ENCODE data around the gene TMEM229B.
A peak's percentile ranks its signal among the peaks of the same experiment; 100 is the strongest.

Gene TMEM229B

GRCh38 chr14:67515386-67516079 lies 27.0 kb upstream of the TMEM229B start:
- peak overlapping the region; percentile 55 for H3K4me3 ChIP-seq (ENCODE audit: low read depth, low read length)
- peak; percentile 45 for DNase-seq (ENCODE audit: low read depth)
- TF ChIP-seq CTCF (IDR thresholded peaks at IDR 0.05; ENCODE audit: insufficient read depth, low read depth, low read length, missing control alignments) = no peak

DNA sequence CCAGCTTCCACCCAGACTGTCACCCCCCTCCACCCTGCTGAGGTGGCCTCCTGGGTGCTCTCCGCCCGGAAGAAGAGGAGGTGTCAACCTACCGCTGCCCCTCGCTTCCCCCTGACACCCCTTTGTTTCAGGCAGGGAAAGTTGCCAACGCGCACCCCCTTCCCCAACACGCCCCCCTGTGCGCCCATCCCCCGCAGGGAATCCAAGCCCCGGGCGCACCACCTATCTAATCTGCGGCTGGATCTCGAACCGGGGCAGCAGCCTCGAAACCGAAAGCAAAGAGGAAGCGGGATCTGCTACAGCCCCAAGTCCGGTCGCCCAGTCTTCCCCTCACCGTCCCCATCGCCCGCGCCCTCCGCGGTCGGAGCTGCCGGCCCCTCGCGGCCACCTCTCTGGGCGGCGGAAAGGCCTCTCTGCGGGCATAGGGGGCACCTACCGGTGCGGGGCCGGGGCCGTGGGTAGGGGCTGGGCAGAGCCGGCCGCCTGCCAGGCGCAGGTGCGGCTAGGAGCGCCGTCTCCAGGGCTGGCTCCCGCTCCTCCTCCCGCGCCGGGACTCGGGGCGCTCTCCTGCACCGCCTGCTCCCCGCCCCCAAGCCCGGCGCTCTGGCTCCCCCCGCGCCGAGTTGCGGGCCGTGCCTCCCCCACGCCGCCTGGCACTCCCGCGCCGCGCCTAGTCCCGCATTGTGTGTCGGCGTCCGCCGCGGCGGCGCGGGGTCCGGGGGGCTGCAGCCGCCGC lies 26.3 kb upstream of the TMEM229B start:
- H3K4me3 ChIP-seq (ENCODE audit: low read depth, low read length) = peak overlapping the region; percentile 55
- peak; percentile 41 for DNase-seq (ENCODE audit: low read depth)
- no peak for TF ChIP-seq CTCF (IDR thresholded peaks at IDR 0.05; ENCODE audit: insufficient read depth, low read depth, low read length, missing control alignments)

- no peak overlapping the region for H3K4me3 ChIP-seq (ENCODE audit: low read depth, low read length)
- no peak for DNase-seq (ENCODE audit: low read depth)
- TF ChIP-seq CTCF (IDR thresholded peaks at IDR 0.05; ENCODE audit: insufficient read depth, low read depth, low read length, missing control alignments) = no peak
Observed at GRCh38 chr14:67514203-67514607, 25.7 kb upstream of the TMEM229B start.

DNA sequence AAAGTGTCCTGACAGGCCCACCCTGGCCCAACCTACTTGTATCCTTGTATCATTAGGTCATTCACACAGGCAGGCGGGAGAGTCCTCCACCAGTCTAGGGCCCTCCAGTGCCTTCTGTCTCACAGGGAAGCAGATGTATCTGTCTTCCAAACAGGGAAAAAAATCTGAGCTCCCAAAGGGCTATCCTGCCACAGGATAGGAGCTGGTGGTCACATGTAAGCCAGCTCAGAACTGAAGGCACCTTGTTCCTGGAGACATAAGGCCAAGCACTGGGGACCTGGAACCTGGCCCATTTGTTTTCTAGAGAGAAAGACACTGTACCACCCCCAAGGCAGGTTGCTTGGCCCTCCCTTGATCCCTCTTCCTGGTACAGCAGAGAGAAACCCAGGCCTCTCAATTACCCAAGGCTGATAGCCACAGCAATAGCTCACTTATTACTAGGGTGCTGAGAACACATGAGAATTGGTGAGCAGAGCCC lies 25.1 kb upstream of the TMEM229B start:
- no peak overlapping the region for H3K4me3 ChIP-seq (ENCODE audit: low read depth, low read length)
- no peak for TF ChIP-seq CTCF (IDR thresholded peaks at IDR 0.05; ENCODE audit: insufficient read depth, low read depth, low read length, missing control alignments)
- no peak for DNase-seq (ENCODE audit: low read depth)

DNA sequence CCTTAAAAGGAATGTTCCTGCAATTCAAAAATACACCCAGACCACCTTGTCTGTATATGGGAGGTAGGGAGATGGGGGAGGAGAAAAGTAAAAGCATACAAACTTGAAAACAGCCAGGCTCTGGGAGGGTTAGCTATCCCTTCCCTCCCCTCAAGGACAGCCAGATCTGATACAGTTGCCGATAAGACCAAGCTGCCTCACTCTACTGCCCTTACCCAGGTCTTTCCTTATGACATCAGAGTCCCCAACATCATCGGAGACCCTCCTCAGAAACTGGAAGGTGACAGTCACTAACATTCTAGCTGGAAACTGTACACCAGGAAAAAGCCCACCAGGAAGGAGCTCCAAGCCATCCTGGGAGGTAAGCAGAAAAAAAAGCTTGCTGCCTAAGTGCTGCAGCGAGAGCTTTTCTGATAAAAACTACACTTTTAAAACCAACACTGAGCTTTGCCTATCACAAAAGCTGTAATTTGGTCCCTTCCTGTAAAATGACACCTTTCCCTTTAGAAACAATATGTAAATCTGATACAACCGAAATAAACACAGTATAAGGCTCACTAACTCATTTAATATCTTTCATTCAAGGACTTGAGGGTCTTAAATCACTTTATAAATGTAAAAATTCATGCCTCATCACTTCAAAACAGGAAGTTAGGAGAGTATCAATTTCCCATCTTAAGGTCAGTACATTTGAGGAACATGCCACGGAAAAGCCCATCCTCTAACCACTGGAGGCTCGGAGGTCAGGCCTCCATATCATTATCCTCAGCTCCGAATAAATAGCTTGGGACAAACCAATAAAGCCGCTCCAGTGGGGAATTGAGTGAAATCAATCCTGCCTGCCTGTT lies 24.2 kb upstream of the TMEM229B start:
- TF ChIP-seq CTCF (IDR thresholded peaks at IDR 0.05; ENCODE audit: insufficient read depth, low read depth, low read length, missing control alignments) = no peak
- no peak for DNase-seq (ENCODE audit: low read depth)

DNA sequence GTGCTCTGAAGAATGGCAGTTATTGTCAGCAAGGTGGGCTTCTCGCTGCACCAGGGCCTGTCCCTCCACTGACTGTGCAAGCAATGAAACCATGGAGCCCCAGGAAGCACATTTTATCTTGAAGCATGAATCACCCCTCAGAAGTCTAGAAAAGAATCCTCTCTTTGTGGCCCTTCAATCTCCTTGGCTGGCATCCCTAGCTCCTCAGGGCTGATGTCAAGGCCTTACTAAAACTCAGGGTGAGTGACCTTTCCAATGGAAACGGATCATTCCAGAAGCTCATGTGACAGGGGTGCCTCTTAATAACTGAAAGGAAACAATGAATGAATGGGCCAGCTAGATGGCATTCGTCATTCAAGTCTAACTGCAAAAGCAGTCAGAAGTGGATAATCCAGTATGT lies 22.3 kb upstream of the TMEM229B start:
- no peak overlapping the region for H3K4me3 ChIP-seq (ENCODE audit: low read depth, low read length)
- DNase-seq (ENCODE audit: low read depth) = no peak
- no peak for TF ChIP-seq CTCF (IDR thresholded peaks at IDR 0.05; ENCODE audit: insufficient read depth, low read depth, low read length, missing control alignments)

More for the DNA sequence above, 24.2 kb upstream of the TMEM229B start:
- no peak overlapping the region for H3K4me3 ChIP-seq (ENCODE audit: low read depth, low read length)
